ENCODE measurements around the gene NEK1.

Gene NEK1

GRCh38 chr4:169618286-169618685 is 5.9 kb upstream of the NEK1 start:
- Histone ChIP-seq H2AFZ (ENCODE audit: low read depth, low read length, severe bottlenecking) (no peak overlapping the region), H3K36me3 (ENCODE audit: low read length) (0 out of 2 replicates have a peak, but pooled peaks cover 2% of the 10 kb centered on the region)

DNA sequence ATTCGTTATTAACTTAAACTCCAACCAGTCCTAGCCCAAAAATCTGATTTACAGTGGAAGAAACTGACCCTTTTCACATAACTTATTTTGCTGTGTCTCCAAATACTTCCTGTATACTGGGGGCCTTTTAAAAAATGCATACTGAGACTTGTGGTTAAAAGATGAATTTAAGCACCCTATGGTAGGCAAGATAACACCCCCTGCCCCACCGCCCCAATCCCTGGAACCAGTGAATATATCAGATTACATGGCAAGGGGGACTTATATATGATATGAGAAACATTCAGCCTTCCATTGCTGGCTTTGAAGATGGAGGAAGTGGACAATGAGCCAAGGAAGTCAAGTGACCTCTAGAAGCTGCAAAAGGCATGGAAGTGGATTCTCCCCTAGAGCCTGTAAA is 4.9 kb upstream of the NEK1 start:
- TF ChIP-seq CTCF (IDR thresholded peaks at IDR 0.05; ENCODE audit: insufficient read depth, low read length, poor library complexity, severe bottlenecking) (no peak), EZH2phosphoT487 (conservative IDR thresholded peaks at IDR 0.05; ENCODE audit: low read length) (no peak)
- no peaks in the 10 kb centered on the region for H3K9me2 ChIP-seq (replicated peaks; ENCODE audit: insufficient read depth, low read length)

More at GRCh38 chr4:169618286-169618685, 5.9 kb upstream of the NEK1 start:
- Histone ChIP-seq H3K9me2 (replicated peaks; ENCODE audit: insufficient read depth, low read length) (no peaks in the 10 kb centered on the region), H3K79me2 (ENCODE audit: insufficient read depth, low read length) (peaks cover 29% of the 10 kb centered on the region), H3K9ac (ENCODE audit: low read length) (no peak overlapping the region), H3K4me3 (ENCODE audit: insufficient read depth, low read length, poor library complexity, severe bottlenecking) (no peak overlapping the region), H3K4me2 (ENCODE audit: low read depth, low read length, poor library complexity, severe bottlenecking) (no peak overlapping the region), H3K9me3 (ENCODE audit: insufficient read depth, low read length) (no peaks in the 10 kb centered on the region), H3F3A (ENCODE audit: insufficient read depth) (peaks cover 28% of the 10 kb centered on the region), H4K20me1 (ENCODE audit: low read depth, low read length) (no peaks in the 10 kb centered on the region), H3K27me3 (ENCODE audit: low read length) (no peaks in the 10 kb centered on the region), H3K27ac (ENCODE audit: low read depth, low read length) (no peak overlapping the region)
- TF ChIP-seq EZH2phosphoT487 (conservative IDR thresholded peaks at IDR 0.05; ENCODE audit: low read length) (no peak), CTCF (IDR thresholded peaks at IDR 0.05; ENCODE audit: insufficient read depth, low read length, poor library complexity, severe bottlenecking) (no peak)

DNA sequence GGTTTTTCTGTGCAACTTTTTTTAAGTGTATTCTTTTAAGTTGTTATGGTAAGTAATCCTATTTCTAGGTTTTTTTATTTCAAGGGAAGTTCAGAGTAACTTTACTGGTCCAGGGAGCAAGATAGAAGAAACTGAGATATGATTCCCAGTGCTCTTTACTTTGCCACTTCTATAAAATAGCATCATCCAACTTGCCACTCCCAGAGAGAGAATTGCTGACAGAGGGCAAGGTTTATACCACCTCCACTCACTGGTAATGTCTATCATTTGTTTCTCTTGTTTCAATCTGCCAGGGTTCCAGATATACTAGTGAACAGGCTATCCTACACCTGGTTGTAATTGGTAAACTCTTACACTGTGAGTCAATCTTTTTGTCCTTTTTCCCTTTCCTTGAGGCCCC is 4.5 kb upstream of the NEK1 start:
- no peaks in the 10 kb centered on the region for H3K27me3 ChIP-seq (ENCODE audit: low read length)
- no peak overlapping the region for H3K4me2 ChIP-seq (ENCODE audit: low read depth, low read length, poor library complexity, severe bottlenecking)
- no peak overlapping the region for H3K9ac ChIP-seq (ENCODE audit: low read length)
- H3K9me2 ChIP-seq (replicated peaks; ENCODE audit: insufficient read depth, low read length) = no peaks in the 10 kb centered on the region
- peaks cover 25% of the 10 kb centered on the region for H3F3A ChIP-seq (ENCODE audit: insufficient read depth)
- no peaks in the 10 kb centered on the region for H4K20me1 ChIP-seq (ENCODE audit: low read depth, low read length)
- H3K4me3 ChIP-seq (ENCODE audit: insufficient read depth, low read length, poor library complexity, severe bottlenecking) = no peak overlapping the region
- peaks cover 18% of the 10 kb centered on the region for H3K79me2 ChIP-seq (ENCODE audit: insufficient read depth, low read length)
- H3K27ac ChIP-seq (ENCODE audit: low read depth, low read length) = no peak overlapping the region
- H2AFZ ChIP-seq (ENCODE audit: low read depth, low read length, severe bottlenecking) = no peak overlapping the region
- H3K9me3 ChIP-seq (ENCODE audit: insufficient read depth, low read length) = no peaks in the 10 kb centered on the region
- TF ChIP-seq EZH2phosphoT487 (conservative IDR thresholded peaks at IDR 0.05; ENCODE audit: low read length) = no peak
- no peak for TF ChIP-seq CTCF (IDR thresholded peaks at IDR 0.05; ENCODE audit: insufficient read depth, low read length, poor library complexity, severe bottlenecking)
- H3K36me3 ChIP-seq (ENCODE audit: low read length) = no peaks in the 10 kb centered on the region

More for the DNA sequence above, 4.9 kb upstream of the NEK1 start:
- H3K27me3 ChIP-seq (ENCODE audit: low read length) = no peaks in the 10 kb centered on the region
- no peak overlapping the region for H3K4me2 ChIP-seq (ENCODE audit: low read depth, low read length, poor library complexity, severe bottlenecking)
- H3F3A ChIP-seq (ENCODE audit: insufficient read depth) = peaks cover 29% of the 10 kb centered on the region
- H3K36me3 ChIP-seq (ENCODE audit: low read length) = no peaks in the 10 kb centered on the region
- no peak overlapping the region for H3K9ac ChIP-seq (ENCODE audit: low read length)
- no peaks in the 10 kb centered on the region for H4K20me1 ChIP-seq (ENCODE audit: low read depth, low read length)
- no peak overlapping the region for H3K27ac ChIP-seq (ENCODE audit: low read depth, low read length)
- no peak overlapping the region for H3K4me3 ChIP-seq (ENCODE audit: insufficient read depth, low read length, poor library complexity, severe bottlenecking)
- H3K9me3 ChIP-seq (ENCODE audit: insufficient read depth, low read length) = no peaks in the 10 kb centered on the region
- H3K79me2 ChIP-seq (ENCODE audit: insufficient read depth, low read length) = peaks cover 19% of the 10 kb centered on the region
- no peak overlapping the region for H2AFZ ChIP-seq (ENCODE audit: low read depth, low read length, severe bottlenecking)
